IMR-90 (cell line): ENCODE results near the gene BCL2L2. TPM values are rescaled to one million over a fixed set of nuclear protein-coding genes. Genes with fewer than 3 reads are reported as not detected.

Experiments
- ATAC-seq: fragments of 200-7000 bp; cut with Tn5 transposase; 2 replicates; pipeline ENCODE4 v1.9.1; 2020; ENCODE audit warnings: low read depth, mild to moderate bottlenecking, moderate library complexity
- BruUV-seq: library from RNA; stranded (reverse); fragments of 400-500 nt; replicated peaks from 2 replicates; lab custom pipeline; 2021; lab: Mats Ljungman, UMichigan
- CTCF ChIA-PET: fragments of 300-600 bp; formaldehyde crosslinking; extraction: SDS; loops from one replicate; lab custom pipeline; 2021; ENCODE audit warnings: antibody characterized with exemption; lab: Yijun Ruan, JAX
- POLR2A ChIA-PET: fragments of 300-600 bp; sonication (Branson Sonifier 250); formaldehyde crosslinking; loops from one replicate; lab custom pipeline; 2022; ENCODE audit warnings: antibody characterized with exemption; ENCODE audit not compliant: unreplicated experiment; lab: Charles Lee
- DNase-seq: peaks from one replicate; pipeline ENCODE4 v3.0.0; 2013
- H2AFZ ChIP-seq: replicated peaks from 2 replicates; pipeline ENCODE3; 2013; ENCODE audit warnings: low read length, mild to moderate bottlenecking; ENCODE audit not compliant: poor library complexity
- H2AK5ac ChIP-seq: 2 replicates; pipeline ENCODE4 v1.6.1; 2013; ENCODE audit warnings: low read depth, low read length, inconsistent platforms
- H2AK9ac ChIP-seq: replicated peaks from 2 replicates; pipeline ENCODE3; 2013; ENCODE audit warnings: mild to moderate bottlenecking, low read depth, low read length, moderate library complexity; ENCODE audit not compliant: poor library complexity
- H2BK120ac ChIP-seq: 2 replicates; pipeline ENCODE4 v1.6.1; 2013; ENCODE audit warnings: low read depth, low read length, inconsistent platforms
- H2BK15ac ChIP-seq: 3 replicates; pipeline ENCODE4 v1.6.1; 2013; ENCODE audit warnings: low read depth, low read length, inconsistent platforms
- H2BK20ac ChIP-seq: 2 replicates; pipeline ENCODE4 v1.6.1; 2013; ENCODE audit warnings: low read depth, mild to moderate bottlenecking, inconsistent platforms, low read length, moderate library complexity
- H2BK5ac ChIP-seq: 2 replicates; pipeline ENCODE4 v1.6.1; 2013; ENCODE audit warnings: mild to moderate bottlenecking, low read depth, low read length, inconsistent platforms; ENCODE audit not compliant: poor library complexity, severe bottlenecking
- H3K14ac ChIP-seq: replicated peaks from 2 replicates; pipeline ENCODE4 v1.6.1; 2013; ENCODE audit warnings: low read depth, low read length, inconsistent platforms
- H3K18ac ChIP-seq: 2 replicates; pipeline ENCODE4 v1.6.1; 2013; ENCODE audit warnings: low read depth, low read length, control low read depth
- H3K23ac ChIP-seq: 2 replicates; pipeline ENCODE4 v1.6.1; 2013; ENCODE audit warnings: low read depth, low read length, inconsistent platforms
- H3K27ac ChIP-seq: 2 replicates; pipeline ENCODE4 v1.5.1; 2013; ENCODE audit warnings: mild to moderate bottlenecking, control low read depth, low read length; ENCODE audit not compliant: insufficient read depth
- H3K27me3 ChIP-seq: 2 replicates; pipeline ENCODE4 v1.6.1; 2013; ENCODE audit warnings: low read length; ENCODE audit not compliant: control insufficient read depth, insufficient read depth
- H3K36me3 ChIP-seq: 2 replicates; pipeline ENCODE4 v1.6.1; 2013; ENCODE audit warnings: low read length, mixed read lengths; ENCODE audit not compliant: control insufficient read depth, insufficient read depth
- H3K4ac ChIP-seq: 2 replicates; pipeline ENCODE4 v1.6.1; 2013; ENCODE audit warnings: low read depth, low read length, inconsistent platforms
- H3K4me1 ChIP-seq: 2 replicates; pipeline ENCODE4 v1.6.1; 2013; ENCODE audit warnings: low read length, mixed read lengths; ENCODE audit not compliant: control insufficient read depth, insufficient read depth
- H3K4me2 ChIP-seq: 2 replicates; pipeline ENCODE4 v1.6.1; 2013; ENCODE audit warnings: low read depth, mild to moderate bottlenecking, control low read depth, low read length, moderate library complexity
- H3K4me3 ChIP-seq: 2 replicates; pipeline ENCODE4 v1.5.1; 2013; ENCODE audit warnings: low read depth, mild to moderate bottlenecking, control low read depth, low read length, moderate library complexity; ENCODE audit not compliant: insufficient read depth
- H3K56ac ChIP-seq: 2 replicates; pipeline ENCODE4 v1.6.1; 2013; ENCODE audit warnings: low read length, inconsistent platforms; ENCODE audit not compliant: insufficient read depth; ENCODE audit errors: extremely low read depth
- H3K79me1 ChIP-seq, 2 experiments: 2 replicates each; pipeline ENCODE4 v1.6.1; 2013; ENCODE audit warnings: low read length in 2 of 2, inconsistent platforms in 1 of 2, low read depth in 1 of 2
- H3K9ac ChIP-seq: 2 replicates; pipeline ENCODE4 v1.6.1; 2013; ENCODE audit warnings: low read depth, low read length, control low read depth
- H3K9me1 ChIP-seq: 2 replicates; pipeline ENCODE4 v1.6.1; 2013; ENCODE audit warnings: low read length, inconsistent platforms; ENCODE audit not compliant: insufficient read depth
- H3K9me3 ChIP-seq: 2 replicates; pipeline ENCODE4 v1.6.1; 2013; ENCODE audit warnings: low read length; ENCODE audit not compliant: control insufficient read depth, insufficient read depth
- H4K20me1 ChIP-seq: 2 replicates; pipeline ENCODE4 v1.6.1; 2013; ENCODE audit warnings: low read length, inconsistent platforms; ENCODE audit not compliant: insufficient read depth
- H4K5ac ChIP-seq: 2 replicates; pipeline ENCODE4 v1.6.1; 2013; ENCODE audit warnings: mild to moderate bottlenecking, low read depth, low read length, control low read depth
- H4K8ac ChIP-seq, 2 experiments: 2 replicates each; pipeline ENCODE4 v1.6.1; 2013; ENCODE audit warnings: low read depth in 2 of 2, low read length in 2 of 2, control low read depth in 1 of 2, inconsistent platforms in 1 of 2
- H4K91ac ChIP-seq: 2 replicates; pipeline ENCODE4 v1.6.1; 2013; ENCODE audit warnings: low read depth, low read length, inconsistent platforms; ENCODE audit not compliant: insufficient read depth
- BHLHE40 ChIP-seq: fragments of 150-350 bp; IDR thresholded peaks from 2 replicates; pipeline ENCODE4 v1.6.1; 2016; ENCODE audit warnings: mild to moderate bottlenecking, low read depth, low read length
- CEBPB ChIP-seq: IDR thresholded peaks from 2 replicates; pipeline ENCODE4 v1.6.1; 2012; ENCODE audit warnings: low read depth, low read length, improper control_type of control experiment
- CHD1 ChIP-seq: IDR thresholded peaks from 2 replicates; pipeline ENCODE4 v1.6.1; 2012; ENCODE audit warnings: low read depth, low read length, improper control_type of control experiment
- CTCF ChIP-seq: conservative IDR thresholded peaks from 2 replicates; pipeline ENCODE4 v1.5.1; 2012; ENCODE audit warnings: mild to moderate bottlenecking, low read depth, low read length, improper control_type of control experiment
- FOS ChIP-seq: fragments of 150-350 bp; IDR thresholded peaks from 2 replicates; pipeline ENCODE4 v1.6.1; 2016; ENCODE audit warnings: low read depth, low read length
- MAFK ChIP-seq: IDR thresholded peaks from 2 replicates; pipeline ENCODE4 v1.6.1; 2012; ENCODE audit warnings: low read depth, low read length, improper control_type of control experiment
- MAZ ChIP-seq: IDR thresholded peaks from 2 replicates; pipeline ENCODE4 v1.6.1; 2012; ENCODE audit warnings: low read depth, mild to moderate bottlenecking, low read length, improper control_type of control experiment, moderate library complexity, borderline replicate concordance
- MXI1 ChIP-seq: IDR thresholded peaks from 2 replicates; pipeline ENCODE4 v1.6.1; 2012; ENCODE audit warnings: low read depth, mild to moderate bottlenecking, low read length, moderate library complexity, borderline replicate concordance
- NFE2L2 ChIP-seq: fragments of 150-350 bp; IDR thresholded peaks from 2 replicates; pipeline ENCODE4 v1.6.1; 2016; ENCODE audit warnings: low read depth, mild to moderate bottlenecking, low read length
- RAD21 ChIP-seq: IDR thresholded peaks from 2 replicates; pipeline ENCODE4 v1.6.1; 2012; ENCODE audit warnings: low read length, improper control_type of control experiment
- RCOR1 ChIP-seq: IDR thresholded peaks from 2 replicates; pipeline ENCODE4 v1.6.1; 2012; ENCODE audit warnings: mild to moderate bottlenecking, low read length, improper control_type of control experiment; ENCODE audit not compliant: insufficient replicate concordance
- RFX5 ChIP-seq: IDR thresholded peaks from 2 replicates; pipeline ENCODE4 v1.8.0; 2012; ENCODE audit warnings: low read depth, mild to moderate bottlenecking, low read length, moderate library complexity
- SMC3 ChIP-seq: fragments of 150-350 bp; IDR thresholded peaks from 2 replicates; pipeline ENCODE4 v1.6.1; 2016; ENCODE audit warnings: low read depth, mild to moderate bottlenecking, antibody characterized with exemption, low read length, moderate library complexity
- WGBS, 2 experiments: methylation state at CpG; one replicate each; pipeline versions ENCODE4 v1.1.5 to v1.1.7; 2013; ENCODE audit warnings: missing lambda C conversion rate in 2 of 2; ENCODE audit not compliant: insufficient read length in 1 of 2; ENCODE audit errors: extremely low coverage in 2 of 2; 5-methylcytosine and 5-hydroxymethylcytosine counted together
- dilution Hi-C: fragments of 300-500 bp; cut with HindIII; formaldehyde crosslinking; loops from one replicate; pipeline ENCODE4 v1.14.3; 2018; ENCODE audit warnings: low sequenced_read_pairs; ENCODE audit not compliant: unreplicated experiment
- in situ Hi-C: fragments of 300-500 bp; cut with MboI; formaldehyde crosslinking; loops from 3 replicates; pipeline ENCODE4 v1.14.3; 2019; ENCODE audit warnings: low sequenced_read_pairs, inconsistent platforms, mixed read lengths
- intact Hi-C: fragments of 100-400 bp; cut with micrococcal nuclease; formaldehyde crosslinking; loops from 2 replicates; pipeline ENCODE4 v1.10.0; 2022
- polyA plus RNA-seq, 3 experiments: library from polyadenylated mRNA; depleted of rRNA; stranded (reverse); fragments of >200 nt; gene quantifications; 2 replicates each; pipeline ENCODE4 v1.2.3, GENCODE V29; 2012; ENCODE audit warnings: low replicate concordance in 1 of 3
- total RNA-seq: library from RNA; depleted of rRNA; stranded (reverse); fragments of >200 nt; gene quantifications from 2 replicates; pipeline ENCODE4 v1.2.3, GENCODE V29; 2012
- TF ChIP-seq, protein P1 (sequence below): fragments of 150-350 bp; IDR thresholded peaks from 2 replicates; pipeline ENCODE4 v1.6.1; 2016; ENCODE audit warnings: low read depth, mild to moderate bottlenecking, low read length, moderate library complexity, borderline replicate concordance

Gene BCL2L2
- total and polyA plus RNA-seq, 2 of the 4 experiments (the other 2 are of a cell fraction), result 14.5 to 40.9 TPM

GRCh38 chr14:23299211-23299957, 7.2 kb upstream of the BCL2L2 start:
- ATAC-seq (no peak), DNase-seq (peak; percentile 70)
- no peaks in the 10 kb centered on the region; the same call in 1 of the 2 replicates for H3K27me3 ChIP-seq
- H4K20me1 ChIP-seq, result peaks cover 3% of the 10 kb centered on the region; the same call in 1 of the 2 replicates
- H3K9ac ChIP-seq, result no peak overlapping the region
- no peak overlapping the region for H3K23ac ChIP-seq
- no peak overlapping the region for H2BK120ac ChIP-seq
- H3K36me3 ChIP-seq, result no peaks in the 10 kb centered on the region
- dilution Hi-C loops (no loop called here), intact Hi-C loops (loop anchor here (5.0 kb wide), 1 partner anchor 112 kb away; no protein-coding TSS in a partner anchor), in situ Hi-C loops (no loop called here)
- ChIA-PET POLR2A (interaction anchor here (1.4 kb wide), 1 partner anchor 22 kb away, joined by 9 read pairs; the partner anchor contains the start of gene PABPN1), CTCF (interaction anchor here (0.6 to 3.6 kb wide), 4 partner anchors 11 to 223 kb away, joined by 5 to 11 read pairs (median 8); no protein-coding TSS in a partner anchor)
- no peaks in the 10 kb centered on the region for H3K9me3 ChIP-seq
- no peak overlapping the region for H4K8ac ChIP-seq
- H3K18ac ChIP-seq, result no peak overlapping the region
- no CpG with 5 or more reads among the region's 2 CpGs for WGBS, 2 experiments
- H3K79me1 ChIP-seq, result peaks cover 7 to 19% of the 10 kb centered on the region in 2 experiments; a peak in 3 of 4 replicates
- H4K5ac ChIP-seq, result no peak overlapping the region
- peak overlapping the region; percentile 48; the same call in 1 of the 2 replicates for H2AK5ac ChIP-seq
- H3K4me2 ChIP-seq, result no peak overlapping the region
- H2BK5ac ChIP-seq, result no peak overlapping the region
- no peak overlapping the region for H2AK9ac ChIP-seq
- no peak overlapping the region for H2BK15ac ChIP-seq
- H4K91ac ChIP-seq, result no peak overlapping the region; the same call in 1 of the 2 replicates
- peaks cover 2% of the 10 kb centered on the region for H3K4me1 ChIP-seq
- no peaks in the 10 kb centered on the region for H3K9me1 ChIP-seq
- H3K4me3 ChIP-seq, result no peak overlapping the region
- H2BK20ac ChIP-seq, result no peak overlapping the region
- no peak overlapping the region for H3K56ac ChIP-seq
- H3K14ac ChIP-seq, result no peak overlapping the region
- H2AFZ ChIP-seq, result no peak overlapping the region
- BruUV-seq, result no TSS peak
- no peak overlapping the region for H3K27ac ChIP-seq
- H3K4ac ChIP-seq, result no peak overlapping the region
- TF ChIP-seq MAZ (no peak), MAFK (no peak), FOS (no peak), CEBPB (no peak), RAD21 (peak; percentile 54), RFX5 (no peak), CTCF (peak; percentile 53), BHLHE40 (no peak), NFE2L2 (no peak), MXI1 (no peak), RCOR1 (no peak), SMC3 (peak; percentile 43; the same call in 1 of the 2 replicates), CHD1 (no peak)
- TF ChIP-seq, protein P1, sequence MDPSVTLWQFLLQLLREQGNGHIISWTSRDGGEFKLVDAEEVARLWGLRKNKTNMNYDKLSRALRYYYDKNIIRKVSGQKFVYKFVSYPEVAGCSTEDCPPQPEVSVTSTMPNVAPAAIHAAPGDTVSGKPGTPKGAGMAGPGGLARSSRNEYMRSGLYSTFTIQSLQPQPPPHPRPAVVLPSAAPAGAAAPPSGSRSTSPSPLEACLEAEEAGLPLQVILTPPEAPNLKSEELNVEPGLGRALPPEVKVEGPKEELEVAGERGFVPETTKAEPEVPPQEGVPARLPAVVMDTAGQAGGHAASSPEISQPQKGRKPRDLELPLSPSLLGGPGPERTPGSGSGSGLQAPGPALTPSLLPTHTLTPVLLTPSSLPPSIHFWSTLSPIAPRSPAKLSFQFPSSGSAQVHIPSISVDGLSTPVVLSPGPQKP, result no peak
